Naive thymus-derived CD8-positive, alpha-beta T cell (primary cell): ENCODE data around the gene KRT33A. TPM values are rescaled to one million over a fixed set of nuclear protein-coding genes. Genes with fewer than 3 reads are reported as not detected.

Experiments
- polyA plus RNA-seq, 3 donors: library from polyadenylated mRNA; unstranded; fragments of 300-500 nt; fragmentation: Illumina TruSeq; gene quantifications; one replicate each; pipeline ENCODE4 v1.2.3, GENCODE V29; 2021
- total RNA-seq, 8 experiments: library from RNA in 2 of 8; stranded (reverse) in 2 of 8; gene quantifications; one replicate each; pipeline ENCODE4 v1.2.3 and lab custom pipeline; 2021 to 2026

Gene KRT33A
- total and polyA plus RNA-seq, 5 experiments from 2014 or later: not detected

Other genes with a start within 250 kb of the KRT33A start
Only the 30 nearest of the 34 such genes appear.
- gene KRTAP4-12, start 226.6 kb downstream of the KRT33A start, total RNA-seq: not detected
- under 1 TPM in 1 of 3 donors, not detected in 2; 0.15 TPM for gene KRTAP4-12, start 226.6 kb downstream of the KRT33A start, polyA plus RNA-seq
- not detected for gene KRTAP4-6, start 210.3 kb downstream of the KRT33A start, total RNA-seq
- not detected for gene KRTAP4-6, start 210.3 kb downstream of the KRT33A start, polyA plus RNA-seq
- gene KRTAP4-5, start 201.0 kb downstream of the KRT33A start, total RNA-seq: not detected
- gene KRTAP4-5, start 201.0 kb downstream of the KRT33A start, polyA plus RNA-seq: not detected
- gene KRTAP4-4, start 190.1 kb downstream of the KRT33A start, total RNA-seq: not detected
- gene KRTAP4-4, start 190.1 kb downstream of the KRT33A start, polyA plus RNA-seq: not detected
- not detected for gene KRTAP4-3, start 182.6 kb downstream of the KRT33A start, total RNA-seq
- gene KRTAP4-3, start 182.6 kb downstream of the KRT33A start, polyA plus RNA-seq: not detected
- gene KRTAP4-2, start 172.6 kb downstream of the KRT33A start, total RNA-seq: not detected
- not detected for gene KRTAP4-2, start 172.6 kb downstream of the KRT33A start, polyA plus RNA-seq
- gene KRTAP4-1, start 165.9 kb downstream of the KRT33A start, total RNA-seq: not detected
- not detected for gene KRTAP4-1, start 165.9 kb downstream of the KRT33A start, polyA plus RNA-seq
- gene KRTAP9-1, start 160.9 kb downstream of the KRT33A start, total RNA-seq: not detected
- not detected for gene KRTAP9-1, start 160.9 kb downstream of the KRT33A start, polyA plus RNA-seq
- gene KRTAP9-2, start 124.2 kb downstream of the KRT33A start, total RNA-seq: not detected
- not detected for gene KRTAP9-2, start 124.2 kb downstream of the KRT33A start, polyA plus RNA-seq
- not detected for gene KRTAP9-3, start 118.4 kb downstream of the KRT33A start, total RNA-seq
- gene KRTAP9-3, start 118.4 kb downstream of the KRT33A start, polyA plus RNA-seq: not detected
- not detected for gene KRTAP9-8, start 112.8 kb downstream of the KRT33A start, total RNA-seq
- gene KRTAP9-8, start 112.8 kb downstream of the KRT33A start, polyA plus RNA-seq: not detected
- gene KRTAP9-4, start 101.1 kb downstream of the KRT33A start, total RNA-seq: not detected
- gene KRTAP9-4, start 101.1 kb downstream of the KRT33A start, polyA plus RNA-seq: not detected
- not detected for gene KRTAP9-9, start 95.4 kb downstream of the KRT33A start, total RNA-seq
- not detected for gene KRTAP9-9, start 95.4 kb downstream of the KRT33A start, polyA plus RNA-seq
- not detected for gene KRTAP9-6, start 85.5 kb downstream of the KRT33A start, total RNA-seq
- not detected for gene KRTAP9-6, start 85.5 kb downstream of the KRT33A start, polyA plus RNA-seq
- gene KRTAP9-7, start 75.1 kb downstream of the KRT33A start, total RNA-seq: not detected
- not detected for gene KRTAP9-7, start 75.1 kb downstream of the KRT33A start, polyA plus RNA-seq
- gene KRTAP29-1, start 48.0 kb downstream of the KRT33A start, total RNA-seq: not detected
- gene KRTAP29-1, start 48.0 kb downstream of the KRT33A start, polyA plus RNA-seq: 1 to 10 TPM in 1 of 3 donors, not detected in 2; 1.1 TPM
- gene KRTAP16-1, start 41.5 kb downstream of the KRT33A start, total RNA-seq: under 1 TPM in 1 of 2 experiments, not detected in 1; 0.23 TPM
- under 1 TPM in 1 of 3 donors, not detected in 2; 0.12 TPM for gene KRTAP16-1, start 41.5 kb downstream of the KRT33A start, polyA plus RNA-seq
- gene KRTAP17-1, start 35.1 kb downstream of the KRT33A start, total RNA-seq: not detected
- not detected for gene KRTAP17-1, start 35.1 kb downstream of the KRT33A start, polyA plus RNA-seq
- gene KRT33B, start 19.0 kb upstream of the KRT33A start, total RNA-seq: not detected
- not detected for gene KRT33B, start 19.0 kb upstream of the KRT33A start, polyA plus RNA-seq
- not detected for gene KRT34, start 31.5 kb upstream of the KRT33A start, total RNA-seq
- gene KRT34, start 31.5 kb upstream of the KRT33A start, polyA plus RNA-seq: not detected
- gene KRT31, start 46.8 kb upstream of the KRT33A start, total RNA-seq: not detected
- gene KRT31, start 46.8 kb upstream of the KRT33A start, polyA plus RNA-seq: not detected
- not detected for gene KRT37, start 73.8 kb upstream of the KRT33A start, total RNA-seq
- not detected for gene KRT37, start 73.8 kb upstream of the KRT33A start, polyA plus RNA-seq
- not detected for gene KRT38, start 90.2 kb upstream of the KRT33A start, total RNA-seq
- gene KRT38, start 90.2 kb upstream of the KRT33A start, polyA plus RNA-seq: not detected
- not detected for gene KRT32, start 116.6 kb upstream of the KRT33A start, total RNA-seq
- gene KRT32, start 116.6 kb upstream of the KRT33A start, polyA plus RNA-seq: not detected
- not detected for gene KRT35, start 130.3 kb upstream of the KRT33A start, total RNA-seq
- not detected for gene KRT35, start 130.3 kb upstream of the KRT33A start, polyA plus RNA-seq
- not detected for gene KRT36, start 139.1 kb upstream of the KRT33A start, total RNA-seq
- gene KRT36, start 139.1 kb upstream of the KRT33A start, polyA plus RNA-seq: not detected
- not detected for gene KRT13, start 154.8 kb upstream of the KRT33A start, total RNA-seq
- not detected for gene KRT13, start 154.8 kb upstream of the KRT33A start, polyA plus RNA-seq
- gene KRT15, start 168.1 kb upstream of the KRT33A start, total RNA-seq: not detected
- gene KRT15, start 168.1 kb upstream of the KRT33A start, polyA plus RNA-seq: not detected
- gene KRT19, start 177.5 kb upstream of the KRT33A start, total RNA-seq: not detected
- gene KRT19, start 177.5 kb upstream of the KRT33A start, polyA plus RNA-seq: not detected
- gene KRT9, start 221.2 kb upstream of the KRT33A start, total RNA-seq: not detected
- not detected for gene KRT9, start 221.2 kb upstream of the KRT33A start, polyA plus RNA-seq